Cardiac fibroblast (primary cell): ENCODE measurements around the gene TMEM244.
"Not testable (repeated sequence)": the region's sequence is repeated elsewhere in the genome, so short reads cannot be mapped to it uniquely, and the experiment has no call there.

Experiments used
- DNase-seq, 2 donors: peaks; one replicate each; pipeline versions ENCODE4 v3.0.0 to v3.0.0-alpha.2; 2010; ENCODE audit warnings: low read depth in 2 of 2
- H3K4me3 ChIP-seq, 2 donors: replicated peaks in 1 of 2; 1 replicate in 1 of 2; 2 replicates in 1 of 2; pipeline ENCODE4 v1.5.1; 2011; ENCODE audit warnings: low read depth in 2 of 2, low read length in 2 of 2, mild to moderate bottlenecking in 2 of 2, moderate library complexity in 1 of 2
- CTCF ChIP-seq: IDR thresholded peaks from one replicate; pipeline ENCODE4 v1.5.1; 2011; ENCODE audit warnings: low read depth, mild to moderate bottlenecking, low read length, inconsistent platforms

Gene TMEM244

GRCh38 chr6:129886401-129887155 is 25.5 kb upstream of the TMEM244 start:
- no peak for DNase-seq
- TF ChIP-seq CTCF, result no peak
- H3K4me3 ChIP-seq, result no peak overlapping the region

DNA sequence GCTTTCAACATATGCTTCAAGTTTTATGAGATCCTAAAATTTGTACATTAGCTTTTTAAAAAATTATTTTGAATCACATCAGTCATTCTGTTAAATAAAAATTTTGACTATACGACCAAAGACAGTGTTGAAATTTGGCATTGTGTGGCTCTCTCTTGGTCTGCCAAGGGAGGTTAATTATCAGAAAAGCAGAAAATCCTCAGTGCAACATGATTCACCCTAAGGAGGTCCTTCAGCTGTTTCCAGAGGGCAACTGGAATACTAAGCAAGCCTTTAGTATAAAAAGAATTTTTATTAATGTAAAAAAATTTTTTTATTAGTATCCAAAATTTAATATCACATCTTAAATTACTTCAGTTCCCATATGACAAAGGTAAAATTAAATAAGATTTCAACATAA is 23.1 kb upstream of the TMEM244 start:
- no peak for DNase-seq
- no peak for TF ChIP-seq CTCF
- H3K4me3 ChIP-seq, result no peak overlapping the region

DNA sequence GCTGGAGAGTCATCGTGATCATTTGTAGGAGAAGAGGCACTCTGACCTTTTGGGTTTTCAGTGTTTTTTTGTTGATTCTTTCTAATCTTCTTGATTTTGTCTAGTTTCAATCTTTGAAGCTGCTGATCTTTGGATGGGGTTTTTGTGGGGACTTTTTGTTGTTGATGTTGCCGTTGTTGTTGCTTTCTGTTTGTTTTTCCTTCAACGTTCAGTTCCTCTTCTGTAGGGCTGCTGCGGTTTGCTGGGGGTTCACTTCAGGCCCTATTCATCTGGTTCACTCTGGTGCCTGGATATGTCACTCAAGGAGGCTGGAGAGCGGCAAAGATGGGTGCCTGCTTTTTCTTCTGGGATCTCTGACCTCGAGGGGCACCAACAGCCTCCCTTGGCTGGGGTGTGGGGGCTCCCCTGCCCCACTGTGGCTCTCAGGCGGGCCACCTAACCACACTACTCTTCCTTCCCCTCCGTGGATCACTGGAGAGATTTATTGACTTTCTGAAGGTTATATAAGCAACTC is 21.5 kb upstream of the TMEM244 start:
- TF ChIP-seq CTCF, result no peak
- DNase-seq, result no peak
- no peak overlapping the region for H3K4me3 ChIP-seq

DNA sequence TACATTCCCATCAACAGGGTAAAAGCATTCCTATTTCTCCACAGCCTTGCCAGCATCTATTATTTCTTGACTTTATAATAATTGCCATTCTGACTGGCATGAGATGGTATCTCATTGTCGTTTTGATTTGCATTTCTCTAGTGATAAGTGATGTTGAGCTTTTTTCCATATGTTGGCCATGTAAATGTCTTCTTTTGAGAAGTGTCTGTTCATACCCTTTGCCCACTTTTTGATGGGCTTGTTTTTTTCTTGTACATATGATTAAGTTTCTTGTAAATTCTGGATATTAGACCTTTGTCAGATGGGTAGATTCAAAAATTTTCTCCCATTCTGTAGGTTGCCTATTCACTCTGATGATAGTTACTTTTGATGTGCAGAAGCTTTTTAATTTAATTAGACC is 16.8 kb upstream of the TMEM244 start:
- H3K4me3 ChIP-seq, DNase-seq: not testable (repeated sequence)

DNA sequence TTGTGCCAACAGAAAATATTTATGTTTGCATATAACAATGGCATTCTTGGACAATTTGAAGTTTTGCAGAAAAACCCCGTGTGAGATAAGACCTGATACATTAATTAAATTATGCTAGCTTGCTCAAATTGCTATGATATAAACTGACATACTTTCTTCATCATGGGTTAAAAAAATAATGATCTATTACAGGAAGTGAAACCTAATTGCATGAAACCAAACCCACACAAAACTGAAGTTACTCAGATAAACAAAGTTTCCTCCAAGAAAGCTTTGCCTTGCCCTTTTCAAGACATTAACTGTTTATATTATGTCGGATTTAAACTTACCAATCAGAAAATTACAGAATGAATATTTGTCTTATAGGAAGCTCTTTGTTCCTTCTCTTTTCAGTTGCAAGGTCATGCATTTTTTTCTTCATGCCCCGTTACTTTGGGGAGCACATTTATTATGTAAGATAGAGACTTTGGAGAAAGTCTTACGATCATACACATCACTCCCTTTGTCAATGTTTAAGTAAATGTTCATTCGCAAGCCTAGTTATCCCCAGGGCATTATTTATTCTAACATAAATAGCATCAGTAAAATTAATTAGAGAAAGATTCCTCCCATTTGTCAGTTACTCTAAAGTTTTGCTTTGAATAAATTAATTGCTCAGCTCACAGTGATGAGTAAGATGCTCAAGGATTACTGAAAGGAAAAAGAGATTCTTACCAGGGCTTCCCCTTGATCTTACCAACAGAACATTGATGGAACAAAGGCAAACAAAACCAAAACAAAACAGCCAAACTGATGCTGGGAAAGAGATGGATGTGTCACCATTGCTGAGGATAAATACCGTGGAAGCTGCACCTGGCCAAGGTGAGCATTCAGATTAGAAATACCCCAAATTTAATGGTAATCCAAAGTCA is 14.8 kb upstream of the TMEM244 start:
- no peak for DNase-seq
- no peak for TF ChIP-seq CTCF
- no peak overlapping the region for H3K4me3 ChIP-seq

DNA sequence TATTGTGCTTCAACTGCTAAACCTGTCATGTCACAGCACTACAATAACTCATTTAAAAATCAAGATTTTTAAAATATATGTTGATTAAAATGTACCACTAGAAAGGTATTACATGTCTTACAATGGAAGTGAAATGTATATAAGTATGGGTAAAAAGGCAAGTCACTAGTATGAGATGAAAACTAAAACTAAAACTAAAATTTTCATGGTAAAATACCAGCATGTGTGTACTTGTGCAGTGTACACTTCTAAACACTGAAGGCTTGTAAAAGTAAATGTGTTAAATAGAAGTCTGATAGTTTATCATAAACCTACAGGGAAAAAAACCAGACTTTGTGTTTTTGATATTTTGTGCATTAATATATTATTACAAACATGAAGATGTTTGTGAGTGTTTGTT is 13.7 kb upstream of the TMEM244 start:
- DNase-seq, result no peak
- TF ChIP-seq CTCF, result no peak
- H3K4me3 ChIP-seq, result no peak overlapping the region

DNA sequence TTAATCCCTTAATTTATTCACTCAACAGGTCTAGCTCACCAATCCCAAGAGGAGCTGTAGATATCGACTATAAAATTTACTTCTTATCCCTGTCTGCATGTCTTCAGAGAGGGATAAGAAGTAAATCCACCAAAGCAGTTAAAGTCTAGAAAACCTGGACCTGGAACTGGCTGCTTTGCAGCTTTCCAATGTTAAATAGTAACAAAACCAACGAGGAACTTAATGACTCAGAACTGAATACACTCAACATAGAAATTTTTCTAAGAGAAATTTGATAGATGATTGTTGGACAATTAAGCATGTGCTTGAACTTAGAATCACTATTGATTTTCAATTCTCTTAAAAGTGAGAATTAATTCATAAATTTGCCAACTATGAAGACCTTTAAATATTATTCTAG is 11.5 kb upstream of the TMEM244 start:
- no peak for TF ChIP-seq CTCF
- no peak for DNase-seq

More for the DNA sequence above, 11.5 kb upstream of the TMEM244 start:
- H3K4me3 ChIP-seq, result no peak overlapping the region
